GM12865 (cell line): ENCODE data around the gene MAP2K3.

Experiments
- DNase-seq: peaks from one replicate; pipeline ENCODE4 v3.0.0; 2010; ENCODE audit warnings: low read depth
- H3K4me3 ChIP-seq: 2 replicates; pipeline ENCODE4 v1.5.1; 2011; ENCODE audit warnings: mild to moderate bottlenecking, low read depth, low read length, control low read depth
- TF ChIP-seq, protein P1 (sequence below): IDR thresholded peaks from 2 replicates; pipeline ENCODE4 v1.5.1; 2011; ENCODE audit warnings: low read length, control low read depth, low read depth, inconsistent platforms; ENCODE audit not compliant: insufficient read depth; ENCODE audit errors: missing control alignments

The MAP2K3 gene

DNA sequence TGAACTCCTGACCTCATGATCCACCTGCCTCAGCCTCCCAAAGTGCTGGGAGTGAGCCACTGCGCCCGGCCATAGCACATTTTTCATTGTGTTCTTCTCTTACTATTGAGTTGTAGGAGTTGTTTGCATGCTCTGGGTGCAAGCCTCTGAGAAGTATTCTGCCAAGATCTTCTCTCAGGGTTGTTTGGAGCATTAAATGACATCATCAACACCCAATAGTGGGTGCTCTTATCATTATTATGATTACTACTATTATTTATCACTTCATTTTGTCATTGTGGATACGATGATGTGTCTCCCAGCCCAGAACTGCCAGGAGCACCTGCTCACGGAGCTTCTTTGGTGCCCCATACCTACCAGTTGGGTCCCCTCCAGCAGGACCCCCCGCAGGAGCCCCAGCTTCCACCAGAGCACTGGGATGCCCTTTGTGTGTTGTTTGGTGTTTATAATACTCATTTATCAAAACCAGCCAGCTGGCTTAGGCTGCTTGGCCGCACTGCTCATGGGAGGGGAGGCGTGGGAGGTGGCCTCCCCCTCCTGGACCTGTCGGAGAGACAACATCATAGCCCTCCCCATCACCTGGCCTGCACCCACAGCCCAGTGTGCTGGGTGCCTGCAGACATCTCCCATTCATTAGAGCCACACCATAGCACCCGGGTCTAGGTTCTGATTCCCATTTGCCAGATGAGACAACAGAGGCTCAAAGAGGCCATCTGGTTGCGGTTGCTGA, 12.9 kb upstream of the MAP2K3 start:
- TF ChIP-seq, protein P1, sequence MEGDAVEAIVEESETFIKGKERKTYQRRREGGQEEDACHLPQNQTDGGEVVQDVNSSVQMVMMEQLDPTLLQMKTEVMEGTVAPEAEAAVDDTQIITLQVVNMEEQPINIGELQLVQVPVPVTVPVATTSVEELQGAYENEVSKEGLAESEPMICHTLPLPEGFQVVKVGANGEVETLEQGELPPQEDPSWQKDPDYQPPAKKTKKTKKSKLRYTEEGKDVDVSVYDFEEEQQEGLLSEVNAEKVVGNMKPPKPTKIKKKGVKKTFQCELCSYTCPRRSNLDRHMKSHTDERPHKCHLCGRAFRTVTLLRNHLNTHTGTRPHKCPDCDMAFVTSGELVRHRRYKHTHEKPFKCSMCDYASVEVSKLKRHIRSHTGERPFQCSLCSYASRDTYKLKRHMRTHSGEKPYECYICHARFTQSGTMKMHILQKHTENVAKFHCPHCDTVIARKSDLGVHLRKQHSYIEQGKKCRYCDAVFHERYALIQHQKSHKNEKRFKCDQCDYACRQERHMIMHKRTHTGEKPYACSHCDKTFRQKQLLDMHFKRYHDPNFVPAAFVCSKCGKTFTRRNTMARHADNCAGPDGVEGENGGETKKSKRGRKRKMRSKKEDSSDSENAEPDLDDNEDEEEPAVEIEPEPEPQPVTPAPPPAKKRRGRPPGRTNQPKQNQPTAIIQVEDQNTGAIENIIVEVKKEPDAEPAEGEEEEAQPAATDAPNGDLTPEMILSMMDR, result no peak
- DNase-seq, result no peak
- H3K4me3 ChIP-seq, result no peak overlapping the region

DNA sequence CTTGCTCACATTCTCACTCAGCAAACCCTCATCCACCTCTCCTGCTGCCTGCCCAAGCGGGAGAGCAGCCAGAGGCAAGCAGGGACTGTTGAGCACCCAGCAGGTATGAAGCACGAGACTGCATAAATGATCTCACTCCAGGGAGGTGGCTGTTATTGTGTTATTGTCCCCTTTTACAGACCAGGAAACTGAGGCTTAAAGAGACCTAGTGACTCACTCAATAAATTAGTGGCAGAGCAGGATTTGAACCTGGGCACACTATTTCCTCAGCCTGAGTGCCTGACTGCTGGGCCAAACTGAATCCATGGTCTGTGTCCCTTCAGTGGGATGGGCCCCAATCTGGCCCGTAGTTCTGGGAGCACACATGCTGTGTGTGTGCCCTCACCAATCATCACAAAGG, 12.3 kb upstream of the MAP2K3 start:
- TF ChIP-seq, protein P1, result no peak
- no peak overlapping the region for H3K4me3 ChIP-seq
- no peak for DNase-seq

DNA sequence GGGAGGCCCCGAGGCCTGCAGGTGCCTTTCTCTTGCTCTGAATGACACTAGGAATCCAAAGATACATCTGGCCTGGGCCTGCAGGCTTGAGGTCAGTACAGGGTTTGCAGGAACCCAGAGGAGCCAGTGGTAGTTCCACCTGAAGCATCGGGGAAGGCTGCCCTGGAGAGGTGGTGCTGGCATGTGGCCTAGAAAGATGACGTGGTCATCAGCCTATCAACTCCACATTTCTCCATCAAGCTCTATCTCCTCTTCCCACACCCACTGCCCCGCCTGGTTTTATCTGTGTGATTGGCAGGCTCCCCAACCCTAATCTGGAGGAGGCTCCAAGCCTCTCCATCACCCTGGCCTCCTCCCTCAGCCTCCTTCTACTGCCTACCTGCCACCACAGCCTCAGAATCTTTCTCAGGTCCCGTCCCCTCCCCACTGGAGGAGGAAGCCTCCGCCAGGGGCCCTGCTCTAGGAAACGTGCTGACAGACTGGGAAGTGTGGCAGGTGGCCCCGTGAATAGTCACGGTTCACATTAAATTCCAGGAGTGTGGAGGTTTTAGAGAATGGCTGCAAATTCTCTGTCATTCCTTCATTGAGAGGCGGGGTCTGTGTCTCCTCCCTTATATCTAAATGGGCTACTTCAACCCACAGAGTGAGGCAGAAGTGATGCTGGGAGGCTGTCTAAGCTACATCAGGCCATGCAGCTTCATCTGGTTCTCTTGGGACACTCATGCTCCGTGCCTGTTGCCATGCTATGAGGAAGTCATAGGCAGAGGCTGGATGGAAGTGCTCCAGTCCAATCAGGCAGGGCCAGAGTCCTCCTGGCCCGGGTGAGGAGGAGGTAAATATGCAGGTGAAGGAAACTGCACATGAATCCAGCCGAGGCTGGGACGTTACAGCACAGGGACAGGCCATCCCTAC, 11.4 kb upstream of the MAP2K3 start:
- no peak for DNase-seq
- TF ChIP-seq, protein P1, result no peak

DNA sequence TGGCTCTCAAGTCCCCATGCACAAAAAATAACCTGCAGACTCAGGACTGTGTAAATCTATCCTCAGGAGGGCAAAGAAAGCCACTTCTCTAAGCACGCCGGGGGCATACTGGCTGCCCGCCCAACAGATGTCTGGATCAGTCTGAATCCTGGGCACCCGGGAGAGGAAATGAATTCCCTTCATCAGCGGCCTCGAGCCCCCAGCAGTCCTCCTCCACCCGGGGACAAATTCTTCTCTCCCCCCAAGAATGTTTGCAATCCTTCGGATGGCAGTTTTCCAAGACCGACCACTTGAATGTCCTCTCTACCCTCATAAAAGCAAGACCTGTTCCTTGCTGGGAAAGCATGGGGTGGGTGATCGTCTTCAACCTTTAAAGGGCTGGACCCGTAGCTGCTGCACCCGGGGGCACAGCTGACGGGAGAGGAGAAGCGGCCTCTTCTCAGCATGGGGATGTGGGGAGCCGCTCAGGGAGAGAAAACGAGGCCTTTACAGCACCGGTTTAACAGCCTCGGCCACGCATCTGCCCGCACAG, 9.4 kb upstream of the MAP2K3 start:
- TF ChIP-seq, protein P1, result no peak
- peak overlapping the region; percentile 71 for H3K4me3 ChIP-seq
- DNase-seq, result no peak

More for the DNA sequence above, 11.4 kb upstream of the MAP2K3 start:
- no peak overlapping the region for H3K4me3 ChIP-seq

DNA sequence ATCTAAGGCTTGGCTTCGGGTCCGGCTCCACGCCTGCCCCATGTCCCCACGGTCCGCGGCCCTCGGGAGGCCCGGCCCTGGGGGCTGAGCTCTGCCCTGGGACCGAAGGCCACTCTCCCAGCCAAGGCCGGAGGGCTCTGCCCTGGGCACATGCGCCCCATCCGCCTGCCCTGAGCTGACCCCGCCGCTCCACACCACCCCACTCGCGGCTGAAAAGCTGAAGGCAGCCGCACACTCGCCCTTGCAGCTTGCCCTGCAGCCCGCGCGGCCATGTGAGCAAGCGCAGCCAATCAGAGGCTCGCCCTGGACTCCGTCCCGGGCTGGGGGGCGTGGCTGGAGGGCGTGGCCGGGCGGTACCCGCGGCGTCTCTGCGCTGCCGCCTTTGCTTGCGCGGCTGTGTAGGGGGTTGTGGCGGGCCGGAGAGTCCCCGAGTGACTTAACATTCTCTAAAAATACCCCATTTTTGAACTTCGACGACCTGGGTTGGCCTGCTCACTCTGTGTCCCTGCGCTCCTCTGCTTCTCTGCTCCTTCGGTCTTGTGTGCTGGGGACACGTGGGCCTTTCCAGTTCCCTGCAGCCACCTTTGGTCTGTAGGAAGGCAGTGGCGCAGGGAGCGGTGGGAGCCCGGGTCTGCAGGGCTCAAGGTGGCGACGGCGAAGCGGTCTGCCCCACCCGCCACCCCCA, 8.8 kb upstream of the MAP2K3 start:
- peak overlapping the region; percentile 71 for H3K4me3 ChIP-seq
- peak; percentile 93 for DNase-seq
- TF ChIP-seq, protein P1, result no peak

DNA sequence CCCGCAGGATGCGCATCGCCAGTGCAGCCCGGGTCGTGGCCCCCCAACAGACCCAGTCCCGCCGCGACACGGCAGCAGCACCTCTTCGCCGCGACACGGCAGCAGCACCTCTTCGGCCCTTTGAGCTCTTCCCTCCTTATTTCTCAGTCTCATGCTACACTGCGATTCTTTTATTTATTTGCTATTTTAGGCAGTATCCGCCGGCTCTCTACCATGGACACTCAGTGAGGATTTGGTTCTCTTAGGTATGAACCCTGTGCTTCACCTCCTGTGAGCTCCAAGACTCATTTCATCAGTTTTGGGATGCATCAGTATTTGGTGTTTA, 8.3 kb upstream of the MAP2K3 start:
- TF ChIP-seq, protein P1, result no peak
- peak overlapping the region; percentile 71 for H3K4me3 ChIP-seq
- DNase-seq, result no peak
